IPS DF 6.9 (cell line): Measurements from ENCODE around the gene BMP10.

Source experiments
- DNase-seq: peaks from one replicate; pipeline ENCODE4 v3.0.0-alpha.2; 2013; ENCODE audit warnings: low read depth, low spot score
- H3K27ac ChIP-seq: one replicate; pipeline ENCODE4 v1.5.1; 2013; ENCODE audit warnings: low read length, control low read depth
- H3K27me3 ChIP-seq: 2 replicates; pipeline ENCODE4 v1.6.1; 2013; ENCODE audit warnings: mild to moderate bottlenecking, low read length; ENCODE audit not compliant: control insufficient read depth, insufficient read depth
- H3K36me3 ChIP-seq: 2 replicates; pipeline ENCODE4 v1.6.1; 2013; ENCODE audit warnings: low read length; ENCODE audit not compliant: control insufficient read depth, insufficient read depth
- H3K4me1 ChIP-seq: 2 replicates; pipeline ENCODE4 v1.6.1; 2013; ENCODE audit warnings: low read length; ENCODE audit not compliant: control insufficient read depth, insufficient read depth
- H3K4me3 ChIP-seq: 2 replicates; pipeline ENCODE4 v1.5.1; 2013; ENCODE audit warnings: mild to moderate bottlenecking, low read length
- H3K9me3 ChIP-seq: 2 replicates; pipeline ENCODE4 v1.6.1; 2013; ENCODE audit warnings: low read length, inconsistent platforms; ENCODE audit not compliant: control insufficient read depth, insufficient read depth
- WGBS: extraction: QIAGEN DNeasy Blood & Tissue Kit; methylation state at CpG from one replicate; pipeline ENCODE4 v1.1.7; 2013; ENCODE audit warnings: mixed read lengths, missing lambda C conversion rate; ENCODE audit not compliant: insufficient read length, insufficient coverage; 5-methylcytosine and 5-hydroxymethylcytosine counted together

Gene BMP10

GRCh38 chr2:68877079-68877772 is 6.0 kb upstream of the BMP10 start:
- WGBS: no CpG with 5 or more reads among the region's 3 CpGs
- no peak for DNase-seq
- Histone ChIP-seq H3K36me3 (no peaks in the 10 kb centered on the region), H3K27ac (no peak overlapping the region), H3K27me3 (no peaks in the 10 kb centered on the region), H3K4me3 (no peak overlapping the region), H3K9me3 (no peaks in the 10 kb centered on the region), H3K4me1 (no peaks in the 10 kb centered on the region)

- no peaks in the 10 kb centered on the region for H3K27me3 ChIP-seq
- H3K4me1 ChIP-seq: no peaks in the 10 kb centered on the region
- no peak overlapping the region for H3K27ac ChIP-seq
- no peaks in the 10 kb centered on the region for H3K36me3 ChIP-seq
- DNase-seq: no peak
- WGBS: no CpG with 5 or more reads among the region's 2 CpGs
- no peaks in the 10 kb centered on the region for H3K9me3 ChIP-seq
- no peak overlapping the region for H3K4me3 ChIP-seq
Observed at GRCh38 chr2:68870215-68870614, 982 bp downstream of the BMP10 start.

GRCh38 chr2:68865108-68865507 is 6.1 kb downstream of the BMP10 start:
- DNase-seq: no peak
- Histone ChIP-seq H3K9me3 (no peaks in the 10 kb centered on the region), H3K27ac (no peak overlapping the region), H3K4me1 (no peaks in the 10 kb centered on the region), H3K4me3 (no peak overlapping the region), H3K36me3 (no peaks in the 10 kb centered on the region), H3K27me3 (peaks cover 1% of the 10 kb centered on the region; the same call in 1 of the 2 replicates)

- no peak for DNase-seq
- WGBS: no CpG with 5 or more reads among the region's 2 CpGs
- Histone ChIP-seq H3K9me3 (no peaks in the 10 kb centered on the region), H3K27me3 (peaks cover 1% of the 10 kb centered on the region; the same call in 1 of the 2 replicates), H3K36me3 (no peaks in the 10 kb centered on the region), H3K4me3 (no peak overlapping the region), H3K4me1 (no peaks in the 10 kb centered on the region), H3K27ac (no peak overlapping the region)
Observed at GRCh38 chr2:68863996-68864395, 7.2 kb downstream of the BMP10 start.

GRCh38 chr2:68862889-68863288 is 8.3 kb downstream of the BMP10 start:
- Histone ChIP-seq H3K4me3 (no peak overlapping the region), H3K9me3 (no peaks in the 10 kb centered on the region), H3K27ac (no peak overlapping the region), H3K27me3 (peaks cover 1% of the 10 kb centered on the region; the same call in 1 of the 2 replicates), H3K4me1 (no peaks in the 10 kb centered on the region), H3K36me3 (no peaks in the 10 kb centered on the region)
- WGBS: no CpG with 5 or more reads among the region's 7 CpGs
- DNase-seq: no peak

- Histone ChIP-seq H3K9me3 (no peaks in the 10 kb centered on the region), H3K4me3 (no peak overlapping the region), H3K36me3 (no peaks in the 10 kb centered on the region), H3K4me1 (no peaks in the 10 kb centered on the region), H3K27me3 (peaks cover 1% of the 10 kb centered on the region; the same call in 1 of the 2 replicates), H3K27ac (no peak overlapping the region)
- DNase-seq: no peak
Observed at GRCh38 chr2:68861330-68861729, 9.9 kb downstream of the BMP10 start.

- no peak for DNase-seq
- H3K9me3 ChIP-seq: no peaks in the 10 kb centered on the region
- no peaks in the 10 kb centered on the region for H3K36me3 ChIP-seq
- H3K4me1 ChIP-seq: no peaks in the 10 kb centered on the region
- H3K4me3 ChIP-seq: no peak overlapping the region
- no CpG with 5 or more reads among the region's 3 CpGs for WGBS
- peaks cover 1% of the 10 kb centered on the region; the same call in 1 of the 2 replicates for H3K27me3 ChIP-seq
- no peak overlapping the region for H3K27ac ChIP-seq
Observed at GRCh38 chr2:68860111-68860510, 11.1 kb downstream of the BMP10 start.

GRCh38 chr2:68857855-68858456 is 13.2 kb downstream of the BMP10 start:
- Histone ChIP-seq H3K36me3 (no peaks in the 10 kb centered on the region), H3K27ac (no peak overlapping the region), H3K27me3 (no peaks in the 10 kb centered on the region), H3K4me3 (no peak overlapping the region), H3K4me1 (no peaks in the 10 kb centered on the region), H3K9me3 (no peaks in the 10 kb centered on the region)
- no peak for DNase-seq
- no CpG with 5 or more reads among the region's 4 CpGs for WGBS

- H3K27me3 ChIP-seq: no peaks in the 10 kb centered on the region
- H3K9me3 ChIP-seq: no peaks in the 10 kb centered on the region
- no CpG with 5 or more reads among the region's 3 CpGs for WGBS
- no peak overlapping the region for H3K4me3 ChIP-seq
- no peaks in the 10 kb centered on the region for H3K4me1 ChIP-seq
- H3K36me3 ChIP-seq: no peaks in the 10 kb centered on the region
- H3K27ac ChIP-seq: no peak overlapping the region
- no peak for DNase-seq
Observed at GRCh38 chr2:68857202-68857845, 13.9 kb downstream of the BMP10 start.

GRCh38 chr2:68855550-68855949 is 15.6 kb downstream of the BMP10 start:
- no peak for DNase-seq
- H3K27me3 ChIP-seq: no peaks in the 10 kb centered on the region
- no peak overlapping the region for H3K27ac ChIP-seq
- no peaks in the 10 kb centered on the region for H3K9me3 ChIP-seq
- H3K4me3 ChIP-seq: no peak overlapping the region
- no peaks in the 10 kb centered on the region for H3K4me1 ChIP-seq
- no CpG with 5 or more reads among the region's 3 CpGs for WGBS
- no peaks in the 10 kb centered on the region for H3K36me3 ChIP-seq

GRCh38 chr2:68854476-68854875 is 16.7 kb downstream of the BMP10 start:
- H3K27me3 ChIP-seq: no peaks in the 10 kb centered on the region

More at GRCh38 chr2:68854476-68854875, 16.7 kb downstream of the BMP10 start:
- Histone ChIP-seq H3K36me3 (no peaks in the 10 kb centered on the region), H3K9me3 (no peaks in the 10 kb centered on the region), H3K4me3 (no peak overlapping the region), H3K27ac (no peak overlapping the region), H3K4me1 (no peaks in the 10 kb centered on the region)
- no peak for DNase-seq
